ENCODE data around the gene LCMT1.

DNA sequence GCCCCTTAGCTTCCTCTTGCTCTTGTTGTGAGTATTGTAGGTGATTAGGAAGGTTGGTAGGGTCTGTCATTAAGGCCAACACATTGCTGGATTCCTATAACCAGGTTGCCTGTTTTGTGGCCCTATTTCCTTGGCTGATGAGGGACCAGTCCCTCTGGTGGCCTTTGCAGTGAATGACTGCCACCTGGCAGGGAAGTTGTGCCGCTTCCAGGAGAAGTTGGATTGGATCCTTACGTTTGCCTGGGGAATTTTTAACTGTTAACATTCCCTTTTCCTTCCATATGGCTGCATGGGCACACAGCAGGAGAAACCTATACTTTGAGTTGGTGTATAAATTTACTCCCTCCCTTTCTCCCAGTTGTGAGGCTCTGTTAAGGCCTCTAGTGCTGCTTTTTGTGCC lies 32.4 kb downstream of the LCMT1 start:
- TF ChIP-seq, protein P1, sequence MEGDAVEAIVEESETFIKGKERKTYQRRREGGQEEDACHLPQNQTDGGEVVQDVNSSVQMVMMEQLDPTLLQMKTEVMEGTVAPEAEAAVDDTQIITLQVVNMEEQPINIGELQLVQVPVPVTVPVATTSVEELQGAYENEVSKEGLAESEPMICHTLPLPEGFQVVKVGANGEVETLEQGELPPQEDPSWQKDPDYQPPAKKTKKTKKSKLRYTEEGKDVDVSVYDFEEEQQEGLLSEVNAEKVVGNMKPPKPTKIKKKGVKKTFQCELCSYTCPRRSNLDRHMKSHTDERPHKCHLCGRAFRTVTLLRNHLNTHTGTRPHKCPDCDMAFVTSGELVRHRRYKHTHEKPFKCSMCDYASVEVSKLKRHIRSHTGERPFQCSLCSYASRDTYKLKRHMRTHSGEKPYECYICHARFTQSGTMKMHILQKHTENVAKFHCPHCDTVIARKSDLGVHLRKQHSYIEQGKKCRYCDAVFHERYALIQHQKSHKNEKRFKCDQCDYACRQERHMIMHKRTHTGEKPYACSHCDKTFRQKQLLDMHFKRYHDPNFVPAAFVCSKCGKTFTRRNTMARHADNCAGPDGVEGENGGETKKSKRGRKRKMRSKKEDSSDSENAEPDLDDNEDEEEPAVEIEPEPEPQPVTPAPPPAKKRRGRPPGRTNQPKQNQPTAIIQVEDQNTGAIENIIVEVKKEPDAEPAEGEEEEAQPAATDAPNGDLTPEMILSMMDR (conservative IDR thresholded peaks at IDR 0.05) = peak; percentile 76
- no peak for TF ChIP-seq ZFX (IDR thresholded peaks at IDR 0.05)
